ENCODE results near the gene SRRM4.

DNA sequence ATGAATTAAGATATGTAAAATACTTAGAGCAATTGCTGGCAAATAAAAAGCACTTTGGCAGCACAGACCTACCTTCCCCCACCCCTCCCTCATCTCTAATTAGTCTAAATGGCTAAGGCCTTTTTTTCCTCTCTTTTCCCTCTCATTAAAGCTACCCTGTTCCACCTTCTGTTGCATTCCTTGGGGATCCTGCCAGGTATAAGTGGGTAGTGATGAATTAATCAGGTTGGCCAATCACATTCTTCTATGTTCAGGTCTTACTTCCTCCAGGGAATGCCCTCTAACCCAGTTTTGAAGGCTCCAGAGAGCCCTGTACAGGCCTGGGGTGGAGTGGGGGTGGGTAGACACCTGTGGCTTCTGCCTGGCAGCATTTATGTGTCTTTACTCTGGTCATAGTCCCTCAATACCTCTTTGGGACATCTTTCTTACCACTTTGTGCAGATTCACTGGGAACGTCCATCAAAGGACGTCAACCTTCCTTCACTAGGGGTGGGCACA is 225.8 kb downstream of the SRRM4 start:
- TF ChIP-seq EP300 (IDR thresholded peaks at IDR 0.05; ENCODE audit: borderline replicate concordance in 1 of 2, control insufficient read depth in 1 of 2, low read depth in 2 of 2, low read length in 2 of 2) (no peak), FOXM1 (IDR thresholded peaks at IDR 0.05; ENCODE audit: low read depth, low read length) (no peak), POLR2AphosphoS5 (IDR thresholded peaks at IDR 0.05; ENCODE audit: low read length) (no peak), SIN3A (IDR thresholded peaks at IDR 0.05; ENCODE audit: low read depth, low read length) (no peak)
- TF ChIP-seq, protein P1, sequence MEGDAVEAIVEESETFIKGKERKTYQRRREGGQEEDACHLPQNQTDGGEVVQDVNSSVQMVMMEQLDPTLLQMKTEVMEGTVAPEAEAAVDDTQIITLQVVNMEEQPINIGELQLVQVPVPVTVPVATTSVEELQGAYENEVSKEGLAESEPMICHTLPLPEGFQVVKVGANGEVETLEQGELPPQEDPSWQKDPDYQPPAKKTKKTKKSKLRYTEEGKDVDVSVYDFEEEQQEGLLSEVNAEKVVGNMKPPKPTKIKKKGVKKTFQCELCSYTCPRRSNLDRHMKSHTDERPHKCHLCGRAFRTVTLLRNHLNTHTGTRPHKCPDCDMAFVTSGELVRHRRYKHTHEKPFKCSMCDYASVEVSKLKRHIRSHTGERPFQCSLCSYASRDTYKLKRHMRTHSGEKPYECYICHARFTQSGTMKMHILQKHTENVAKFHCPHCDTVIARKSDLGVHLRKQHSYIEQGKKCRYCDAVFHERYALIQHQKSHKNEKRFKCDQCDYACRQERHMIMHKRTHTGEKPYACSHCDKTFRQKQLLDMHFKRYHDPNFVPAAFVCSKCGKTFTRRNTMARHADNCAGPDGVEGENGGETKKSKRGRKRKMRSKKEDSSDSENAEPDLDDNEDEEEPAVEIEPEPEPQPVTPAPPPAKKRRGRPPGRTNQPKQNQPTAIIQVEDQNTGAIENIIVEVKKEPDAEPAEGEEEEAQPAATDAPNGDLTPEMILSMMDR (IDR thresholded peaks at IDR 0.05 in 2 of 3, conservative IDR thresholded peaks at IDR 0.05 in 1 of 3; ENCODE audit: control insufficient read depth in 2 of 3, extremely low read depth in 1 of 3, insufficient read depth in 1 of 3, low read depth in 3 of 3, low read length in 3 of 3), result no peak
